ENCODE results near the gene PPRC1. TPM values are rescaled to one million over a fixed set of nuclear protein-coding genes. Genes with fewer than 3 reads are reported as not detected.

PPRC1 gene
- 45.6 TPM for polyA plus RNA-seq (2013, experiment 1 of 2; ENCODE audit: insufficient read length)
- polyA plus RNA-seq (2013, experiment 2 of 2; ENCODE audit: insufficient read length), result 45.7 TPM

GRCh38 chr10:102132563-102133372 lies at the start of gene PPRC1:
Gene PPRC1, plus strand, starts transcription at chr10:102133040. Its CDS starts 29 bp downstream, at chr10:102133069.
- DNase-seq, result peak; percentile 99

GRCh38 chr10:102083541-102083940 lies 49.3 kb upstream of the PPRC1 start:
- DNase-seq, result no peak

- DNase-seq, result no peak
Measured at GRCh38 chr10:102085336-102085735, 47.5 kb upstream of the PPRC1 start.

GRCh38 chr10:102086196-102086595 lies 46.6 kb upstream of the PPRC1 start:
- no peak for DNase-seq

GRCh38 chr10:102090772-102091171 lies 42.1 kb upstream of the PPRC1 start:
- no peak for DNase-seq

GRCh38 chr10:102096449-102096848 lies 36.4 kb upstream of the PPRC1 start:
- no peak for DNase-seq

GRCh38 chr10:102101152-102101551 lies 31.7 kb upstream of the PPRC1 start:
- no peak for DNase-seq

- DNase-seq, result no peak
Measured at GRCh38 chr10:102102421-102102820, 30.4 kb upstream of the PPRC1 start.

GRCh38 chr10:102106998-102107397 lies 25.8 kb upstream of the PPRC1 start:
- DNase-seq, result no peak

- DNase-seq, result no peak
Measured at GRCh38 chr10:102109166-102110116, 23.4 kb upstream of the PPRC1 start.

GRCh38 chr10:102111276-102111675 lies 21.6 kb upstream of the PPRC1 start:
- no peak for DNase-seq

- DNase-seq, result no peak
Measured at GRCh38 chr10:102112210-102112817, 20.5 kb upstream of the PPRC1 start.

- DNase-seq, result no peak
Measured at GRCh38 chr10:102113261-102113955, 19.4 kb upstream of the PPRC1 start.

GRCh38 chr10:102113956-102114857 lies 18.6 kb upstream of the PPRC1 start:
- no peak for DNase-seq

GRCh38 chr10:102114861-102115618 lies 17.8 kb upstream of the PPRC1 start:
- DNase-seq, result peak; percentile 84

- DNase-seq, result peak; percentile 38
Measured at GRCh38 chr10:102115775-102116174, 17.1 kb upstream of the PPRC1 start.

- no peak for DNase-seq
Measured at GRCh38 chr10:102116656-102117055, 16.2 kb upstream of the PPRC1 start.

GRCh38 chr10:102117391-102118159 lies 15.3 kb upstream of the PPRC1 start:
- peak; percentile 95 for DNase-seq

GRCh38 chr10:102118867-102119266 lies 14.0 kb upstream of the PPRC1 start:
- DNase-seq, result peak; percentile 42

Measured in fibroblast of skin of abdomen (primary cell).